Skeletal muscle tissue (tissue), 4 donors: Measurements from ENCODE around the gene GNAI2. TPM values are rescaled to one million over a fixed set of nuclear protein-coding genes. Genes with fewer than 3 reads are reported as not detected.
A peak's percentile ranks its signal among the peaks of the same experiment; 100 is the strongest.
"Not testable (repeated sequence)": the region's sequence is repeated elsewhere in the genome, so short reads cannot be mapped to it uniquely, and the experiment has no call there.

Source experiments
- H3K27ac ChIP-seq: one replicate; pipeline ENCODE4 v1.7.0; 2013; ENCODE audit warnings: mild to moderate bottlenecking, low read depth, low read length, inconsistent platforms
- H3K27me3 ChIP-seq, 3 donors: one replicate each; pipeline ENCODE4 v1.7.0; 2013; ENCODE audit warnings: low read length in 3 of 3; ENCODE audit not compliant: control insufficient read depth in 3 of 3, insufficient read depth in 3 of 3
- H3K36me3 ChIP-seq, 3 donors: one replicate each; pipeline ENCODE4 v1.7.0; 2013; ENCODE audit warnings: low read length in 3 of 3; ENCODE audit not compliant: control insufficient read depth in 3 of 3, insufficient read depth in 3 of 3
- H3K4me1 ChIP-seq, 3 donors: one replicate each; pipeline ENCODE4 v1.7.0; 2013; ENCODE audit warnings: low read length in 3 of 3, mild to moderate bottlenecking in 3 of 3; ENCODE audit not compliant: control insufficient read depth in 3 of 3, insufficient read depth in 3 of 3
- H3K4me3 ChIP-seq, 3 donors: one replicate each; pipeline ENCODE4 v1.7.0; 2013; ENCODE audit warnings: low read length in 3 of 3
- H3K9ac ChIP-seq, 3 donors: one replicate each; pipeline ENCODE4 v1.7.0; 2013; ENCODE audit warnings: low read length in 3 of 3, mild to moderate bottlenecking in 3 of 3, moderate library complexity in 2 of 3, low read depth in 1 of 3
- H3K9me3 ChIP-seq, 3 donors: one replicate each; pipeline ENCODE4 v1.7.0; 2013; ENCODE audit warnings: low read length in 3 of 3; ENCODE audit not compliant: control insufficient read depth in 3 of 3
- total RNA-seq: library from RNA; depleted of rRNA; stranded (reverse); fragments of >200 nt; gene quantifications from one replicate; pipeline ENCODE4 v1.2.3, GENCODE V29; 2014
- donor health status: Osteomylitis.

The GNAI2 gene
- total RNA-seq, 1 donor from 2014 or later, result 78.8 TPM

- H3K4me3 ChIP-seq, result peak overlapping the region in 1 of 3 donors; percentile 35
- peak overlapping the region; percentile 80 for H3K27ac ChIP-seq
- H3K9ac ChIP-seq, result peak overlapping the region; percentile 38 to 68 (median 51)
- peaks cover 0 to 2% (median 0%) of the 10 kb centered on the region in 3 donors for H3K36me3 ChIP-seq
- H3K4me1 ChIP-seq, result peaks cover 88 to 93% (median 90%) of the 10 kb centered on the region in 3 donors
- H3K27me3 ChIP-seq, result no peaks in the 10 kb centered on the region
- H3K9me3 ChIP-seq, result no peaks in the 10 kb centered on the region
Measured at GRCh38 chr3:50241713-50242380, 5.8 kb downstream of the GNAI2 start.

GRCh38 chr3:50242381-50242770 lies 6.4 kb downstream of the GNAI2 start:
- Histone ChIP-seq H3K9me3 (no peaks in the 10 kb centered on the region), H3K27ac (peak overlapping the region; percentile 80), H3K27me3 (no peaks in the 10 kb centered on the region), H3K9ac (peak overlapping the region; percentile 16 to 68 (median 38)), H3K36me3 (peaks cover 0 to 2% (median 0%) of the 10 kb centered on the region in 3 donors), H3K4me1 (peaks cover 88 to 93% (median 90%) of the 10 kb centered on the region in 3 donors), H3K4me3 (peak overlapping the region in 1 of 3 donors; percentile 41)

DNA sequence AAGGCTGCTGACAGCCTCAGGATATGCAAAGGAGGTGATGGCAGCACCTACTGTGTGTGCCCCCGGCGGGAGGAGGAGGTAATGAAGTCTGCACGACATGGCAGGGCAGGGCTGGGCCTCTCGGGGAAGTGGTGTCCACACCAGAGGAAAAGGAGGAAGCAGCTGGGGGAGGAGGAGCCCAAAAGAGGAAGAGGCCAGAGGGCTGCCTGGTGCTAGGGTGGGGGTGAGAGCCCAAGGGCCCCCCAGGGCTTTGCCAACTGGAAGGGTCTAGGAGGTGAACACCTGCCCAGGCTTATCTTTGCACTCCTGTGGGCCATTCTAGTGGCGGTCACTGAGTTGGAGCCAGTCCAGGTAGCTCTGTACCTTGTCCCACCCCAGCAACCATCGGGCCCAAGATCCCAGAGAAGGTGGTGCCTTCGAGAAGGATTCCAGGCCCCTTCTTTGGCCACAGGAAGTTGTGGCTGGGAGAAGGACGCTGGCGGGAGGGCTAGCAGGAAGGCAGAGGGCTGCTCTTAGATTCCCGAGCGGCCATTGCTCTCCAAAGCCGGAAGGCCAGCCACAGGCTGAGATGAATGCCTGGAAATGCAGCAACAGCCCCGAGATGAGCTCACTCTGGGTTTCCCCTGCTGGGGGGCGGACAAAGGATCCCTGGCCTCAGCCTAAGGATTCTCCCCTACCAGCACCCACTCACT lies 7.0 kb downstream of the GNAI2 start:
- Histone ChIP-seq H3K9ac (peak overlapping the region; percentile 38 to 71 (median 45)), H3K9me3 (no peaks in the 10 kb centered on the region), H3K36me3 (peaks cover 0 to 2% (median 0%) of the 10 kb centered on the region in 3 donors), H3K4me3 (peak overlapping the region in 2 of 3 donors; percentile 41 to 49), H3K27ac (peak overlapping the region; percentile 80), H3K27me3 (no peaks in the 10 kb centered on the region), H3K4me1 (peaks cover 88 to 93% (median 89%) of the 10 kb centered on the region in 3 donors)

DNA sequence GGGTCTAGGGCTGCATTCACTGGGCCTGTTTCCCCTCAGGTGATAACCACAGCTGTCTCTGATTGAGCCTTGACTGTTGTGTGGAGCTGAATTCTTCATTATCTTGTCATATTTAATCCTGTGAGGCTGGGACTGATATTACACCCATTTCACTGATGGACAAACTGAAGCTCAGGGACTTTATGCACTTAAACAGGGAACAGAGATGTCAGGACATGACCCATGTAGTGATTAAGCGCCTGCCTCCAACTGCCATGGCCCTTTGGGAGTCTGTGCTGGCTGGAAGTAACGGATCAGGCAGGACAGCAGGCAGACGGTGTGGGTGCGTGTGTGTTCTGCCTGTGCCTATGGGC lies 7.5 kb downstream of the GNAI2 start:
- H3K27me3 ChIP-seq, result no peaks in the 10 kb centered on the region
- peak overlapping the region in 1 of 3 donors; percentile 49 for H3K4me3 ChIP-seq
- H3K9ac ChIP-seq, result peak overlapping the region; percentile 10 to 71 (median 45)
- H3K9me3 ChIP-seq, result no peaks in the 10 kb centered on the region
- peaks cover 0 to 2% (median 0%) of the 10 kb centered on the region in 3 donors for H3K36me3 ChIP-seq
- peaks cover 88 to 93% (median 89%) of the 10 kb centered on the region in 3 donors for H3K4me1 ChIP-seq
- peak overlapping the region; percentile 80 for H3K27ac ChIP-seq

- Histone ChIP-seq H3K9ac (peak overlapping the region in 1 of 3 donors; percentile 54), H3K4me1 (peaks cover 88 to 93% (median 89%) of the 10 kb centered on the region in 3 donors), H3K27ac (peak overlapping the region; percentile 80)
- not testable (repeated sequence) for H3K27me3 ChIP-seq, H3K4me3 ChIP-seq, H3K9me3 ChIP-seq, H3K36me3 ChIP-seq
Measured at GRCh38 chr3:50244813-50245212, 8.8 kb downstream of the GNAI2 start.

DNA sequence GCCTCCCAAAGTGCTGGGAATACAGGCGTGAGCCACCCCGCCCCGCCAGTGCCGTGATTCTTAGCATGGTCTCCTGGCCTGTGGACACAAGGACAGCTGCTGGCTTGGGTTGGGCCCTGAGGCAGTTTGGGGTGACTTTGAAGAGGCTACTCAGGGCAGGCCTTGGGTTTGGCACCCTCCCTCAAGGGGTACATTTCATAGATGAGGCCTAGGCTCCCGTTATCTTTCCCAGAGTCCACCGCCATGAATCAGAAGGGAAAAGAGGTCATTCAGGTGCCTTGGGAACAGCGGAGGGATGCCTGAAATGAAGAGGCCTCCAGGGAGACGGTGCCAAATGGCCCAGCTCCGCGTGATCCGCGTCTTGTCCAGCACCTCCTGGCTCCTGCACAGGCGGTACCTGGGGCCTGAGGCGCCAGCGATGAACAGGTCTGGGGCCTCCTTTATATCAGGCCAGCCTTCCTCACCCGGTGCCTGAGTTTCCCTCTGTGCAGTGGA lies 9.3 kb downstream of the GNAI2 start:
- Histone ChIP-seq H3K27me3 (no peaks in the 10 kb centered on the region), H3K4me1 (peaks cover 89 to 93% (median 89%) of the 10 kb centered on the region in 3 donors), H3K4me3 (peak overlapping the region; percentile 72 to 81 (median 74)), H3K36me3 (peaks cover 0 to 4% (median 4%) of the 10 kb centered on the region in 3 donors), H3K27ac (peak overlapping the region; percentile 80), H3K9ac (peak overlapping the region; percentile 63 to 83 (median 80)), H3K9me3 (no peaks in the 10 kb centered on the region)

DNA sequence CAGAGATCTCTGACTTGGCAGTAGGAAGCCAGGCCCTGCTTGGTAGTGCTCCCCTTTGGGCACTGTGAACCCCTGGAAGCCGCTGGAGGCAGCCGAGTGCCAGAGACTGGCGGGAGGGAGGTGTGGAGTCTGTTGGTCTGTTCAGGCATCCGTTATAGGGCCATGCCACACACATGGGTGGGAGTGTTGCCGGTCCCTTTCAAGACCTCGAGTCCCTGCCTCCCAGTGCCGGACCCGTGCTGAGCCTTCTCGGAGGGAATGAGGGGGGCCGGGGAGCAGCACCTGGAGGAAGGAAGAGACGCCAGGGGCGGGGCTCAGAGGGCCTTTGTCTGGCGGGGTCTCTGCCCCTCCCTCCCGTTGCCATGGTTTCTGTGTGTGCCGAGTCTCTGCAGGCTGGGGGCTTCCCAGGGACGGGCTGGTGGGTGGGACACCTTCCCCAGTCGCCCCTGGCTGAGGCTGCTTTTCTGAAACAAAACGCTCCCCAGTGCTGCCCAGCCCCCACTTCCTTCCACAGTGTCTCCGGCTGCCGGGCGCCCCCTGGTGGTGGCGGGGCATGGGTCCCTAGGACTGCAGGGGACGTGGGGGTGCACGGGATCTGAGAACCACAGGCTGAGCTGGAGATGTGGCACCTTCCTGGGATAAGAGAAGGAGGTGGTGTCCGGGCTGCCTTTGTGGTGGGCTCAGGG lies 10.0 kb downstream of the GNAI2 start:
- H3K9ac ChIP-seq, result peak overlapping the region; percentile 63 to 83 (median 80)
- no peaks in the 10 kb centered on the region for H3K9me3 ChIP-seq
- H3K27ac ChIP-seq, result peak overlapping the region; percentile 80
- H3K36me3 ChIP-seq, result peaks cover 0 to 6% (median 4%) of the 10 kb centered on the region in 3 donors
- peaks cover 88 to 95% (median 92%) of the 10 kb centered on the region in 3 donors for H3K4me1 ChIP-seq
- H3K27me3 ChIP-seq, result no peaks in the 10 kb centered on the region
- H3K4me3 ChIP-seq, result peak overlapping the region; percentile 72 to 81 (median 74)

- no peaks in the 10 kb centered on the region for H3K27me3 ChIP-seq
- peaks cover 0 to 6% (median 4%) of the 10 kb centered on the region in 3 donors for H3K36me3 ChIP-seq
- H3K9ac ChIP-seq, result peak overlapping the region; percentile 61 to 83 (median 80)
- peak overlapping the region; percentile 80 for H3K27ac ChIP-seq
- peak overlapping the region; percentile 20 to 81 (median 74) for H3K4me3 ChIP-seq
- no peaks in the 10 kb centered on the region for H3K9me3 ChIP-seq
- peaks cover 86 to 95% (median 92%) of the 10 kb centered on the region in 3 donors for H3K4me1 ChIP-seq
Measured at GRCh38 chr3:50246517-50246954, 10.5 kb downstream of the GNAI2 start.

GRCh38 chr3:50248387-50248786 lies 12.4 kb downstream of the GNAI2 start:
- peak overlapping the region; percentile 7 to 68 (median 59) for H3K9ac ChIP-seq
- H3K36me3 ChIP-seq, result peaks cover 3 to 16% (median 9%) of the 10 kb centered on the region in 3 donors
- no peak overlapping the region for H3K4me3 ChIP-seq
- no peaks in the 10 kb centered on the region for H3K9me3 ChIP-seq
- H3K27me3 ChIP-seq, result no peaks in the 10 kb centered on the region
- H3K4me1 ChIP-seq, result peaks cover 76 to 87% (median 86%) of the 10 kb centered on the region in 3 donors
- H3K27ac ChIP-seq, result peak overlapping the region; percentile 23
